Measurements from ENCODE around the gene CENPA.
A peak's percentile ranks its signal among the peaks of the same experiment; 100 is the strongest.
"Not testable (repeated sequence)": the region's sequence is repeated elsewhere in the genome, so short reads cannot be mapped to it uniquely, and the experiment has no call there.

Gene CENPA

DNA sequence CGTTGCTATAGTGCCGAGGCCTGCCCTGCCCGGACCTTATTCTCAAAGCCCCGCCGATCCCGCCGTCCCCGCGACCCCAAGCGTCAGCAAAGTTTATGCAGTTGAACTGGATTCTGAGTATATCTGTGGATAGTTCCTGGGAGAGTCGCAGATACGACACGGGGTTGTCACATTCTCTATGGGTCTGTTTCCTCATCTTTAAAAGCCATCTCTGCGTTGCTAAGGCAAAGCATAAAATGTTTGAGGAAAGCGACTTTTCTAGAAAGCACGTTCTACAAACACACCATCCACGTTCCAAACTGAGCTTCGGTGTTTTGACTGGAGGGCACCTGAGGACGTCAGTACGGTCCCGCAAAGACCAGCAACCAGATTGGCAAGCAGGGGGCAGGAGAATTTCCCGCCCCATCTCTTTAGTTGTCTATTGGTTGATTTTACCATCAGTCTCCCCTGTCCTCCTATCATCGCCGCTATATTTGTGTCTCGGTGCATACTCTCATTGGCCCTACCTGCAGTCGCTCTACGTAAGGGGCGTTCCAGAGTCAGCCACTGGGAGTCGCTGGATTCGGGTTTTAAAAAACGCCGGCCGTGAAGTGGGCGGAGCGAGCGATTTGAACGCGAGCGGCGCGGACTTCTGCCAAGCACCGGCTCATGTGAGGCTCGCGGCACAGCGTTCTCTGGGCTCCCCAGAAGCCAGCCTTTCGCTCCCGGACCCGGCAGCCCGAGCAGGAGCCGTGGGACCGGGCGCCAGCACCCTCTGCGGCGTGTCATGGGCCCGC, at the start of gene CENPA:
CENPA (plus strand) TSS at position 626 of the 776 bp plus-strand sequence; CDS start at position 767, 141 bp downstream.
- peak; percentile 99 for DNase-seq (ENCODE audit: low spot score)

DNA sequence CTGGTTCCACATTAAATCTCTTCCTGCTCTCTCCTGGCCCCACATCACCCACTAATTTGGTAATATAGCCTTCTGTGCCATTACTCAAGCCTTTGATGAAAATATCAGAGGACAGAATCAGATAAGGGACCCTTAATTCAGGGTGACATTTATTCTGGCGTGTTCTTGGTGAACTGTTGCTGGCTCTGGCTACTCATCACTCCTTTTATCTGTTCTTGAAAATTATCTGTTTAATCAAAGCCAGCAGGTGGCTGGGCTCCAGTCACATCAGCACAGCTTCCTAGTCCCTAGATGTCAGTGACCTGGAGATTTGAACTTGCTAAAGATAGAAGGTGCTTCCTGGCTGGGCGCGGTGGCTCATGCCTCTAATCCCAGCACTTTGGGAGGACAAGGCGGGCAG, 48.6 kb upstream of the CENPA start:
- no peak for DNase-seq (ENCODE audit: low spot score)

DNA sequence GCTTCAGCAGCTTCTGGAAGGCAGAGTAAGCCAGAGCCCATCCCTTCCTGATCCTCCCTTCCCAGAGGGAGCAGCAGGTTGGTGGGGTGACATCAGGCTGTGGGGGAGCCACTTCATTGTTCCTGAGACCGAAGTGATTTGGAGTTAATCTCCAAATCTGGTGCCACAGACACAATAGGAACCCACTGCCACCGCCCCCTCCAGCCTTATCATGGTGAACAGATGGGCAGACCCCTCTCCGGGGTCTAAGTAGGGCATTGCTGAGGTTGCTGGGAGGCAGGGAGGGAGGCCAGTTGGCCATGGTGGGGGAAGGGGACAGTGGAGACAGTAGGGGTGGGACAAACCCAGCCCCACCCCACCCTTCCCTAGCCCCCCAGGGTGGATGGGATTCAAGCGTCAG, 47.4 kb upstream of the CENPA start:
- no peak for DNase-seq (ENCODE audit: low spot score)

DNA sequence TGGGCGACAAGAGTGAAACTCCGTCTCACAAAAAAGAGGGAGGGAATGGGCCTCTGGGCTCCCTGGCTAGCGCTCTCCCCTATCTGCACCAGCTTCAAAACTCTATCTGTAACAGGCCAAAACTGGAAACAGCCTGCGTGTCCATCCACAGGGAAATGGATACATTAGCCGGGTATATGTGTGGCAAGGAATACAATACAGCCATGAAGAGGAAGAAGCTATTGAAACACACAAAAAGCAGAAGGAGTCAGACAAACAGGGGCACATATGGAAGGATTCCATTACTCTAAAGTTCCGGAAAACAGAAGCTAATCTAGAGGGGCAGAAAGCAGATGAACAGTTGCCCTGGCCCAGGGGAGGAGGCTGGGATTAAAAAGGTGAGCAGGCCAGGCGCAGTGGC, 46.3 kb upstream of the CENPA start:
- DNase-seq (ENCODE audit: low spot score) = no peak

DNA sequence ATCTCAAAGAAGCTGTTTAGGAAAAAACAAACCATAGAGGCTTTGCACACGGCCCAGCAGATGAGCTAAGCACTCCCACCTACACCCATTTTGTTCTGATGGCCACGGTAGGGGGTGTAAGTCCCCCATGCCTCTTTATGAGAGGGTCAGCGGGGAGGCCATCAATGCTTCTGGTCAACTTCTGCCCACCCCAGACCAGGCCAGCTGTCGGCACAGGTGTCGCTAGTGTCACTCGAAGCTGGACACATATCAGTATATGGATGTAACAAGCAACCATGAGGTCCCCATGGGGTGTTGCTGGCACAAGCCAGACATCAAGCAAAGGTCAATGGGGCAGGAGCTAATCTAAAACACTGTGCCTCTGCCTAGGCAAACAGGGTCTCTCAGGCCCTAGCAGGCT, 45.5 kb upstream of the CENPA start:
- DNase-seq (ENCODE audit: low spot score) = no peak

DNA sequence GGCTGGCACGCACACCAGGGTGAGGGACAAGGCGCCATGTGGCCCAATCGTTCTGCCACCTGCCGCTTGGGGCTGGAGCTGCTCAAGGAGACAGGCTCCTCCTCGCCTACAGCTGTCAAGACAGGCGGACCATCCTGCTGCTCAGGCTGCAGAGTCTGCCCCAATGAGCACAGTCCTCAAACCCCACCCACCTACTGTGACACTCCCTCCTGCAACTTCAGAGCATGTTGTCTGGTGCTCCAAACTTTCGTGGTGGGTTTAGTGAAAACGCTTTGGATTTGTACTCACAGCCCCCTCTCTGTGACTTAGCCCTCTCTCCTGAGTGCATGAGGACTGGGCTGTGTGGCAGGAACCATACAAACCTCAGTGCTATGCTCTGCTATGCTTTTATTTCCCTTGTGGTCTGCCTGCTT, 45.0 kb upstream of the CENPA start:
- DNase-seq (ENCODE audit: low spot score) = no peak

DNA sequence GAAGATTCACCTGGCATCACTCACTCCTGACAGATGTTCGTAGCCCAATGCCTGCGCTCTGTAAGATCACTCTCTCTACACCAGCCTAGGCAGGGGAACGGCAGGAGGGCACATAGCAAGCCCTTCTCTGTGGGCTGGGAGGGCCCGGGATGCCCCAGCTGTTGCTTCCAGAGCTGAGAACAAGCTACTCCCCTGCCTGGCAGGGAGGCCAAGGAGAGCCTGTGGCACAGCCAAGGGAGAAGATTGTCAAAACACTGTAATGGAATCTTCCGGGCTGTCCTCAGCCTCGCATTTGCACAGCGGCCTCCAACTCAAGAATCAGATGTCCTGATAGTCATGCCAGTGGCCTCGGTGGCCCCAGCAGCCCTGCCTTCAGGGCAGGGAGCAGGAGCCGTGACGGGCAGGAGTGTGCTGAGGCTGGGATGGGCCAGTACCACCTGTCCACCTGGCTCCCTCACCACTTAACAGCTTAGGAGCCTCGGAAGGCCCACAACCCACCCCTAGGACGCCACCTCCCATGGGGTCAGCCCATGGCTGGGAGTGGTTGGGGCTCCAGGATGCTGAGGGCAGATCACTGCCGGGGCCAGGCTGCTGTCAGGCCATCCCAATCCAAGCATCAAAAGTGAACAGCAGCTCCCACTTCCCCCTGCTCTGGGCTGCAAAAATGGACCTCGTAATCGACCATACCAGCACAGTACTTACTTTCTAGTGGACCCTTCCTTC, 43.6 kb upstream of the CENPA start:
- no peak for DNase-seq (ENCODE audit: low spot score)

DNA sequence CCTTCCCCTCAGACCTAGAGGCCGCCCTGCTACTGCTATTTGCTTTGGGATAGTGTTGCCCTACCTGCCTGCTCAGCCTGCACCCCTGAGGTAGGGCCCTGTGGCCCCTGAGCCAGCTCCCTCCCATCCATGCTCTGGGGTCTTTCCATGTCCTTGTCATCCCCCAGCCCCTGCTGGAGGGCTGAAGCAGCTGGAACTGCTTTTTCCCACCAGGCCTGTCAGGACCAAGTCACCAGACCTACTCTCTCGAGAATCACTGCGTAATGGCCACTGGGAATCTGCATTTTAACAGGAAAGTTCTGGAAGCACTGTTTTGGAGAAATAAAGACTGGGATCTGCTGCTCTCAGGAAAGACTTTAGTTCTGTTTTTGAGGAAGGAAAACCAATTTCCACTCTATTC, 42.0 kb upstream of the CENPA start:
- no peak for DNase-seq (ENCODE audit: low spot score)

DNA sequence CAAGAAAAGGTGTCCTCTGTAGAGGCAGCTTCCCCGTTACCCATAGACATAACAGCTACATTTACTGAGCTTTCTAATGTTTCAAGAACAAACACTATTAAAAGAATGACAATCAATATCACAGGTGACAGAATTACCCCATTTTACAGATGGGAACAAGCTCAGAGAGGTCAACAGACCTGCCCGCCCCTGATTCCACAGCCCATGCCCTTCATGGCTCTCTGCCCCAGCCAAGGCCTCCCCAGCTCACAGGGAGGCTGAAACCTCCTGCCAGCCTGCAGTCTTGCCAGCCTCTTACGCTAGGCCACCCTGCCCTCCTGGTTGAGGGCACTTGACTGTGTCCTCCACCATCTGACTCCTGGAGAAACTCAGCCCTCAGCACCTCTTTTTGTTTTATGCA, 40.9 kb upstream of the CENPA start:
- DNase-seq (ENCODE audit: low spot score) = no peak

DNA sequence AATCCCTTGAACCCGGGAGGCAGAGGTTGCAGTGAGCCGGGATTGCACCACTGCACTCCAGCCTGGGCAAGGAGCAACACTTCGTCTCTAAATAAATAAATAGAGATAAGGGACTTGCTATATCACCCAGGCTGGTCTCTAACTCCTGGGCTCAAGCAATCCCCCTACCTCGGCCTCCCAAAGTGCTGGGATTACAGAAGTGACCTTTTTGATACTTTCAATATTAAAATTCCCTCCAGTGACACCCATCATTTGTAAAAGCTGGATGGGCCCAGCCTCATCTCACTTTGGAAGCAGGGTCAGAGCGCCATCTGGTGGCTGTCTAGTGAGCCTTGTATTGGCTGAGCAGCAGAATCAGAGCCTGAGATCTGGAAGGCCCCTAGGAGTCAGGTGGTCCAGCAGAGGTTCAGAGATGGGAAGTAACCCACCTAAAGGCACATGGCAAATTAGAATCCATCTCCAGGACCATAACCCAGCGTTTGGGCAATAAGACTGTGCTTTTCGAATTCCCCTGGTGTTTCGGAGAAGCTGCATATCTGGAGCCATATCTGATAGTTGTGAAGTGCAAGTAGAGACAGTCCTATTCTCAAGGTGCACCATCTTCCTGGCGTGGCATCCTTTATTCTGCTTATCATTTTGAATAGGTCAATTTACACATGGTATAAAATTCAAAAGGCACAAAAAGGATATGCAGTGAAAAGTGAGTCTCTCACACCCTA, 40.1 kb upstream of the CENPA start:
- peak; percentile 71 for DNase-seq (ENCODE audit: low spot score)

DNA sequence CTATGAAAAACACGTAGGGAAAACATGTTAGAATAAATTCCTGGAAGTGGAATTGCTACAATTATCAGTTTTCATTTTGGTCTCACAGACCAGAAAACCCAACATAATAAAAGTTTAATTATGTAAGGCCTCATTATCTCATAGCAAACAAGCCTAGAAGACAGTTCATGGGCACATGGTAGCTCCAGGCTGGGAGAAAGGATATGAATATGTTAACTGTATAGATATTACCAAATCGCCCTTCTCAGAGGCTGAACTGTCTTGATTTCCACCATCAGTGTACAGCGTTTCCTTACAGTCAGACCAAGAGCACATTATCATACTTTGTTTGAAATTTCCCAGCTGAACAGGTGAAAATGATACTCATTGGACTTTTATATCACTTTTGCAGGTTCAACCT, 38.9 kb upstream of the CENPA start:
- no peak for DNase-seq (ENCODE audit: low spot score)

DNA sequence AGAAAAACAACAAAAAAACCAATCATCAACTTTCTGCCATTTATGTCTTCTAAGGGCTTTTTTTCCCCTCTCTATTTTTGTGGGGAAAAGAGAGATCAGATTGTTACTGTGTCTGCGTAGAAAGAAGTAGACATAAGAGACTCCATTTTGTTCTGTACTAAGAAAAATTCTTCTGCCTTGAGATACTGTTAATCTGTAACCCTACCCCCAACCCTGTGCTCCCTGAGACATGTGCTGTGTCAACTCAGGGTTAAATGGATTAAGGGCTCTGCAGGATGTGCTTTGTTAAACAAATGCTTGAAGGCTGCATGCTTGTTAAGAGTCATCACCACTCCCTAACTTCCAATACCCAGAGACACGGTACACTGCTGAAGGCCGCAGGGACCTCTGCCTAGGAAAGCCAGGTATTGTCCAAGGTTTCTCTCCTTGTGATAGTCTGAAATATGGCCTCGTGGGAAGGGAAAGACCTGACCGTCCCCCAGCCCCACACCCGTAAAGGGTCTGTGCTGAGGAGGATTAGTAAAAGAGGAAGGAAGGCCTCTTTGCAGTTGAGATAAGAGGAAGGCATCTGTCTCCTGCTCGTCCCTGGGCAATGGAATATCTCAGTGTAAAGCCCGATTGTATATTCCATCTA, 36.0 kb upstream of the CENPA start:
- DNase-seq (ENCODE audit: low spot score) = not testable (repeated sequence)

DNA sequence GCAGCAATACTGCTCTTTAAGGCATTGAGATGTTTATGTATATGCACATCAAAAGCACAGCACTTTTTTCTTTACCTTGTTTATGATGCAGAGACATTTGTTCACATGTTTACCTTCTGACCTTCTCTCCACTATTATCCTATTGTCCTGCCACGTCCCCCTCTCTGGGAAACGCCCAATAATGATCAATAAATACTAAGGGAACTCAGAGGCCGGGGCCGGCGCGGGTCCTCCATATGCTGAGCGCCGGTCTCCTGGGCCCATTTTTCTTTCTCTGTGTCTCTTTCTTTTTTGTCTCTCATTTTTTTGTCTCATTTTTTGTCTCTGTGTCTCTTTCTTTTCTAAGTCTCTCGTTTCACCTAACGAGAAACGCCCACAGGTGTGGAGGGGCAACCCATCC, 35.4 kb upstream of the CENPA start:
- not testable (repeated sequence) for DNase-seq (ENCODE audit: low spot score)

DNA sequence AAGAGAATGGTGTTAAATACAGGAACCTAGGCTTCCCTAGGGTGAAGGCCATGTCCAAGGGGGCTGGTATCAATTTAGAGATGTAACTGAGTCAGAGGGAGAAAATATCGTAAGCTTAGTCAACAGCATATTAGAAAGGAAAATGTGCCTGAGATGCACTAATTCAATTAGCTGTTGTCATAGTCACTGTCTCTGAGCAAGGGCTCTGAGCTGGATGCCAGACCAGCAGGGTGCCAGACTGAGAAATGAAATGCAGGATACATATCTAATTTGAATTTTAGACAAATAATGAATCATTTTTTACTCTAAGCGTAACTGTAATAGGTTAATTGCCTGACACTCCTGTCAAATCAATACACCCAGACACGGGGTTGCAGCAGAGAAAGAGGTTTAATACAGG, 33.2 kb upstream of the CENPA start:
- DNase-seq (ENCODE audit: low spot score) = no peak

DNA sequence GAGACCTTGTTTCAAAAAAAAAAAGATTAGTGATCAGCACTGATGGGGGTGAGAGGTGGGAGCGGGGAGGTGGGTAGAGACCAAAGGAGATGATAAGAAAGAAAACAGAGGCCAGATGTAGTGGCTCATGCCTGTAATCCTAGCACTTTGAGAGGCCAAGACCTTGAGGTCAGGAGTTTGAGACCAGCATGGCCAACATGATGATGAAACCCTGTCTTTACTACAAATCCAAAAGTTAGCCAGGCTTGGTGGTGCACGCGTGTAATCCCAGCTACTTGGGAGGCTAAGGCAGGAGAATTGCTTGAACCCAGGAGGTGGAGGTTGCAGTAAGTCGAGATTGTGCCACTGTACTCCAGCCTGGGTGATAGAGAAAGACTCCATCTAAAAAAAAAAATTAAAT, 31.3 kb upstream of the CENPA start:
- no peak for DNase-seq (ENCODE audit: low spot score)

DNA sequence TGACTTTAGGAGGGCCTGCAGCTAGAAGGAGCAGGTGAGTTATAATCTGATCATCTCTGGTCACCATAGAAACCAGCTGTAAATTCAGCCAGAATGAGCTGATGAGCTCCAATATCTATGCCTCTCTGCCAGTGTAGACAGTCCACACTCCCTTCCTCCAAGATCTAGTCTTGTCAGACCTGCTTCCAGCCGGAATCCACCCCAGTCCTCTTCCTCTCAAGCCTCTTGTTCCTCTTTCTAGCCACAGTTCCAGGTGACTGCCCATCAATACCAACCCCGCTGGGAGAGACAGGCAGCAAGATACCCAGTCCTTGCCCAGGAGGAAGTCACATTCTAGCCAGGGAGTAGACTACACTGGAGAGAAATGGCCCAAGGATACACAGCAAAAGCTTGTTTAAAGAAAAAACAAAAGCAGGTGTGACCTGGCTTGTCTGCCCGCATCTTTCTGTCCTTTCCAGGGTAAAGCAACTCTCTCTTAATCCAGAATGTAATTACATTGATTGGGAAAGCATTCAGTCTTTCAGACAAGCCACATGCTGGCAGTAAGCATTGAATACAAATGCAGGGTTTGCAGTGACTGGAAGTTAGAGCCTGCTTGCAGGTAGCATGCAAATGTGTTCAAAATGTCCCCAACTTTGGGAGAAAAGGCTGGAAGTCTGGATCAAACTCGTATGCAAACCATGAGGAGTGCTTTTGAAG, 30.7 kb upstream of the CENPA start:
- no peak for DNase-seq (ENCODE audit: low spot score)

DNA sequence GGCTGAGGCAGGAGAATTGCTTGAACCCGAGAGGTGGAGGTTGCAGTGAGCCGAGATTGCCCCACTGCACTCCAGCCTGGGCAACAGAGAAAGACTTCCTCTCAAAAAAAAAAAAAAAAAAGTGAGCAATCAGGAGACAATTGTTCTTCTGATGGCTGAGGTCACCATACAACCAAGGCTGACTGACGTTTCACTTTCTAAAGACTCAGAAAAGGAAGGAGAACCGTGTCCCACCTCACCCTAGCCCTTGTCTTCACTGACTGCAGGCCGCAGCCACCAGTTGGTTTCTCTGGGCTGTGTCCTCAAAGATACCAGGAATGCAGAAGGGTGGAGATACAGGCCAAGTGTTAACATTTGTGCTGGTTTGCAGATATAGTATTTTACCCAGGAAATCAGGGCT, 29.5 kb upstream of the CENPA start:
- no peak for DNase-seq (ENCODE audit: low spot score)

DNA sequence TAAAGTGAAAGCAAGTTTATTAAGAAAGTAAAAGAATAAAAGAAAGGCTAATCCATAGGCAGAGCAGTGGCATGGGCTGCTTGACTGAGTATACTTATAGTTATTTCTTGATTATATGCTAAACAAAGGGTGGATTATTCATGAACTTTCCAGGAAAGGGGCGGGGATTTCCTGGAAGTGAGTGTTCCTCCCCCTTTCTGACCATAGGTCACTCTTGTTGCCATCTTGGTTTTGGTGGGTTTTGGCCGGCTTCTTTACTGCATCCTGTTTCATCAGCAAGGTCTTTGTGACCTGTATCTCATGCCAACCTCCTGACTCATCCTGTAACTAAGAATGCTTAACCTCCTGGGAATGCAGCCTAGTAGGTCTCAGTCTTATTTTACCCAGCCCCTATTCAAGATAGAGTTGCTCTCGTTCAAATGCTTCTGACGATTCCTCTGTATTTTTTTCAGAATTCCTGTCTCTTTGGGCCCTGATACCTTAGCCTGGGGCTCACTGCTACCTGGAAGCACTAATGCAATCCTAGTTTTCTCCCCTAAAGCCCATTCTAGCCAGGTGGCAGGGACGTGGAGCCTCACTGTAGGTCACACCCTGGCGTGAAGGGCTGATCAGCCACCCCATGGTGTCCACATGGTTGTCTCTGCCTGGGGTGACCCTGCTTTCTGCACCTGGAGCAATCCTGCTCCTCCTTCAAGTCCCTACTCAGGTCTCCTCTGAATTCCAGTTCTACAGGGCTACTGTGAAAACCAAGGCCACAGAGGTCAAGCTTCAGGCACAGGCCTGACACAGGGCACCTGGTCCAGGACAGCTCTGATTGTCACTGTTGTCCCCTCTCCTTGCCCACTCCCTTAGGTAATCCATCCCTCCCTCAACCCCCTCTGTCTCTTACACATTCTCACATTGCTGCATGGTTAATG, 27.7 kb upstream of the CENPA start:
- peak; percentile 10 for DNase-seq (ENCODE audit: low spot score)

DNA sequence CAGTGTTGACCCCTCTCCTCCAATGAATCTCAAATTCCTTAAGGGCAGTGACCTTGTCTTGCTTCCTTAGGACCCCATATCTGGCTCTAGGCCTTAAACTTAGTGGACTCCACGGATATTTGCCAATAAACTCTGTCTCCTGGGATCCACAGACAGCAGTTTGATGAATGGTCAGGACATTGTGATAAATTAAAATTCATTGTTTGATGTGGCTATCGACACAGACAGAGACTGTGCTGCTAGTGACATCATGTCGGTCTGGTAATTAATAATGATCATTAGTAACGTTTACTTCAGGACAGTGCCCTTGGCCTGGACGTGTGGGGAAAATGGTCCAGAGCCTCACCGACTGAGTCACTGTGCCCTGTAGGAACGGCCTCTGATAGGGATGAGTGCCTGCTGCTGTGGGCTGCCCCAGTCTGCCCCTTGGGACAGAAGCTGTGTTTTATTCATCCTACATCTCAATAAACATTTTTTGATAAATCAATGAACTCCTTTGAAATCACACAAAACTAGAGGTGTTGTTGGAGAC, 27.0 kb upstream of the CENPA start:
- DNase-seq (ENCODE audit: low spot score) = no peak

DNA sequence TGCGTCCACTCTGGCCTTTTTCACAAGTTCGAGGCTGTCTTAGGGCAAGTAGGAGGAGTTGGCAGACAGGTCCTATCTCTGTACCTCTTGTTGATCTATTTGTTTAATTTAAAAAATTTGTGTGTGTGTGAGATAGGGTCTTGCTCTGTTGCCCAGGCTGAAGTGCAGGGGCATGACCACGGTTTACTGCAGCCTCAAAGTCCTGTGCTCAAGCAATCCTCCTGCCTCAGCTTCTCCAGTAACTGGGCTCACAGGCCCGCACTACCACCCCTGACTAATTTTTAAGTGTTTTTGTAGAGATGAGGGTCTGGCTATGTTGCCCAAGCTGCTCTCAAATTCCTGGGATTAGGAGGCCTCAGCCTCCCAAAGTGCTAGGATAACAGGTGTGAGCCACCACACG, 26.0 kb upstream of the CENPA start:
- no peak for DNase-seq (ENCODE audit: low spot score)

DNA sequence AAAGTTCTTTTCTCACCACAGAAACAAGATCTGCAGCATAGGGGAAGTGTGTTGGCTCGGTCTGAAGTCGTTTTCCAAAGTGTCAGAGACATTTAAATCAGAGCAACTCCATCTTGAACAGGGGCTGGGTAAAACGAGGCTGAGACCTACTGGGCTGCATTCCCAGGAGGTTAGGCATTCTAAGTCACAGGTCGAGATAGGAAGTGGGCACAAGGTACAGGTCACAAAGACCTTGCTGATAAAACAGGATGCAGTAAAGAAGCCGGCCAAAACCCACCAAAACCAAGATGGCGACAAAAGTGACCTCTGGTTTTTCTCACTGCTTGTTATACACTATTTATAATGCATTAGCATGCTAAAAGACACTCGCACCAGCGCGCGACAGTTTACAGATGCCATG, 24.9 kb upstream of the CENPA start:
- DNase-seq (ENCODE audit: low spot score) = not testable (repeated sequence)
